ENCODE results near the gene EFCAB11.

- no peak for TF ChIP-seq CTCF (IDR thresholded peaks at IDR 0.05)
- TF ChIP-seq POLR2A (IDR thresholded peaks at IDR 0.05) = no peak
- no peak for TF ChIP-seq POLR2AphosphoS5 (IDR thresholded peaks at IDR 0.05)
Measured at GRCh38 chr14:89955022-89955744, 653 bp upstream of the EFCAB11 start.
